ENCODE data around the gene RNU7-1. TPM values are rescaled to one million over a fixed set of nuclear protein-coding genes. Genes with fewer than 3 reads are reported as not detected.

Gene RNU7-1
- total and polyA plus RNA-seq, 9 of the 15 experiments (the other 6 are each of a cell fraction or from before 2014, with no cell fraction given), result not detected

- TF ChIP-seq, protein P1, sequence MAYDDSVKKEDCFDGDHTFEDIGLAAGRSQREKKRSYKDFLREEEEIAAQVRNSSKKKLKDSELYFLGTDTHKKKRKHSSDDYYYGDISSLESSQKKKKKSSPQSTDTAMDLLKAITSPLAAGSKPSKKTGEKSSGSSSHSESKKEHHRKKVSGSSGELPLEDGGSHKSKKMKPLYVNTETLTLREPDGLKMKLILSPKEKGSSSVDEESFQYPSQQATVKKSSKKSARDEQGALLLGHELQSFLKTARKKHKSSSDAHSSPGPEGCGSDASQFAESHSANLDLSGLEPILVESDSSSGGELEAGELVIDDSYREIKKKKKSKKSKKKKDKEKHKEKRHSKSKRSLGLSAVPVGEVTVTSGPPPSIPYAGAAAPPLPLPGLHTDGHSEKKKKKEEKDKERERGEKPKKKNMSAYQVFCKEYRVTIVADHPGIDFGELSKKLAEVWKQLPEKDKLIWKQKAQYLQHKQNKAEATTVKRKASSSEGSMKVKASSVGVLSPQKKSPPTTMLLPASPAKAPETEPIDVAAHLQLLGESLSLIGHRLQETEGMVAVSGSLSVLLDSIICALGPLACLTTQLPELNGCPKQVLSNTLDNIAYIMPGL (CRISPR knock-in tag; IDR thresholded peaks at IDR 0.05), result peak; percentile 38; the same call in 1 of the 2 replicates
- TF ChIP-seq XRCC5 (IDR thresholded peaks at IDR 0.05; ENCODE audit: low read depth, low read length) (peak; percentile 81), AFF4 (CRISPR knock-in tag; IDR thresholded peaks at IDR 0.05) (peak; percentile 73; the same call in 1 of the 2 replicates), OTX1 (CRISPR knock-in tag; IDR thresholded peaks at IDR 0.05) (0 out of 2 replicates have a peak, but pooled peaks have one; percentile 13), KDM1A (IDR thresholded peaks at IDR 0.05) (no peak), ZBTB49 (CRISPR knock-in tag; IDR thresholded peaks at IDR 0.05; ENCODE audit: borderline replicate concordance) (no peak), POLR2A (conservative IDR thresholded peaks at IDR 0.05) (peak; percentile 81), ESRRB (CRISPR knock-in tag; IDR thresholded peaks at IDR 0.05; ENCODE audit: borderline replicate concordance) (no peak), ZBTB9 (CRISPR knock-in tag; IDR thresholded peaks at IDR 0.05) (peak; percentile 69), RBM25 (IDR thresholded peaks at IDR 0.05; ENCODE audit: low read depth, low read length, severe bottlenecking) (peak; percentile 39), ELF4 (CRISPR knock-in tag; IDR thresholded peaks at IDR 0.05) (no peak), ZNF24 (IDR thresholded peaks at IDR 0.05) (no peak; the same call in none of the 2 replicates), POLR2H (tag; IDR thresholded peaks at IDR 0.05; ENCODE audit: low read depth) (peak; percentile 64), MEIS2 (IDR thresholded peaks at IDR 0.05; ENCODE audit: partially characterized antibody) (no peak), MED1 (CRISPR knock-in tag; IDR thresholded peaks at IDR 0.05; ENCODE audit: borderline replicate concordance) (no peak), GABPA (tag; conservative IDR thresholded peaks at IDR 0.05; ENCODE audit: low read depth) (peak; percentile 73)
These were observed 5.9 kb upstream of the RNU7-1 start (continued) for GRCh38 chr12:6937481-6938352.

Measured in K562 (cell line).